CD4-positive, alpha-beta T cell treated with Interleukin-12 subunit alpha and Interleukin-12 subunit beta, for 1 hour (primary cell): ENCODE results near the gene PLD6.
A peak's percentile ranks its signal among the peaks of the same experiment; 100 is the strongest.
"Not testable (repeated sequence)": the region's sequence is repeated elsewhere in the genome, so short reads cannot be mapped to it uniquely, and the experiment has no call there.

ENCODE experiments used
- DNase-seq: peaks from one replicate; pipeline ENCODE4 v3.0.0-alpha.2; 2020

The PLD6 gene, protein sequence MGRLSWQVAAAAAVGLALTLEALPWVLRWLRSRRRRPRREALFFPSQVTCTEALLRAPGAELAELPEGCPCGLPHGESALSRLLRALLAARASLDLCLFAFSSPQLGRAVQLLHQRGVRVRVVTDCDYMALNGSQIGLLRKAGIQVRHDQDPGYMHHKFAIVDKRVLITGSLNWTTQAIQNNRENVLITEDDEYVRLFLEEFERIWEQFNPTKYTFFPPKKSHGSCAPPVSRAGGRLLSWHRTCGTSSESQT

DNA sequence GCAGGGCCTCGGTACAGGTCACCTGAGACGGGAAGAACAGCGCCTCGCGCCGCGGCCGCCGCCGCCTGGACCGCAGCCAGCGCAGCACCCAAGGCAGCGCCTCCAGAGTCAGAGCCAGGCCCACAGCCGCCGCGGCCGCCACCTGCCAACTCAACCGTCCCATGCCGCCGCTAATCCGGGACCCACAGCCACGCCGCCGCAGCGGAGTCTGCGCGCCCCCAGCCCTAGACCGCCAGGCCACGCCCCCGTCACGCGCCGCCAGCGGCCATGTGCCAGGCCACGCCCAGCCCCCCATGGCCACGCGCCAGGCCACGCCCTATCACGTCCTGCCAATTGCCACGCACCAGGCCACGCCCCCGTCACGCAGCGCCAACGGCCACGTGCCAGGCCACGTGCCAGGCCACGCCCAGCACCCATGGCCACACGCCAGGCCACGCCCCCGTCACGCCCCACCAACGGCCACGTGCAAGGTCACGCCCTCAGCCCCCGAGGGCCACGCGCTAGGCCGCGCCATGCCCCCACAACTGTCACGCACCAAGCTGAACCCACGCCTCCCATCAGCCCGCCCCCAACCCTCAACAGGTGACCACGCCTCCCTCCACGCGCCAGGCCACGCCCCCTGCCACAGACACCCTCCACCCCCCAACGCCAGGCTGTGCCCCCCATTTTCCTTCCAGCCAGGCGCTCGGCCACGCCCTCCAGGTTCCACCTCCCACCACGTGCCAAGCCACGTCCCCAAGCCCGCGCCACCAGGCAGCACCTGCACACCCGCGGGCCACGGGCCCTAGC is at the start of gene PLD6:
TSS of gene PLD6 (minus strand) at position 210 of the 789 bp plus-strand sequence. CDS start at position 163, 47 bp downstream.
- DNase-seq: peak; percentile 93

DNA sequence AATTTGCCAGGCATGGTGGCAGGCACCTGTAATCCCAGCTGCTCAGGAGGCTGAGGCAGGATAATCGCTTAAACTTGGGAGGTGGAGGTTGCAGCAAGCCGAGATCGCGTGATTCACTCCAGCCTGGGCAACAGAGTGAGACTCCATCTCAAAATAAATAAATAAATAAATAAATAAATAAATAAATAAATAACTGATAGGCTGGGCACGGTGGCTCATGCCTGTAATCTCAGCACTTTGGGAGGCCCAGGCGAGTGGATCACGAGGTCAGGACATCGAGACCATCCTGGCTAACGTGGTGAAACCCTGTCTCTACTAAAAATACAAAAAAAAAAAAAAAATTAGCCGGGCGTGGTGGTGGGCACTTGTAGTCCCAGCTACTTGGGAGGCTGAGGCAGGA is 49.6 kb upstream of the PLD6 start:
- DNase-seq: not testable (repeated sequence)

DNA sequence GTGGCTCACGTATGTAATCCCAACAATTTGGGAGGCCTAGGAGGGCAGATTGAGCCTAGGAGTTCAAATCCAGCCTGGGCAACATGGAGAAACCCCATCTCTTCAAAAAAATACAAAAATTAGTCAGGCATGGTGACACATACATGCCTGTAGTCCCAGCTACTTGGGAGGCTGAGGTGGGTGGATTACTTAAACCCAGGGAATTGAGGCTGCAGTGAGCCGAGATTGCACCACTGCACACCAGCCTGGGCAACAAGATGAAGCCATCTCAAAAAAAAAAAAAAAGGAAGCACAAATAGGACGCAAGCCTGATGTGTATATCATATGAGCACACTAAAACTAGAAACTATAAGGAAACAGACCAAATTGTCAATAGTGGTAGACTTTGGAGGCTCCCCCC is 47.9 kb upstream of the PLD6 start:
- no peak for DNase-seq

DNA sequence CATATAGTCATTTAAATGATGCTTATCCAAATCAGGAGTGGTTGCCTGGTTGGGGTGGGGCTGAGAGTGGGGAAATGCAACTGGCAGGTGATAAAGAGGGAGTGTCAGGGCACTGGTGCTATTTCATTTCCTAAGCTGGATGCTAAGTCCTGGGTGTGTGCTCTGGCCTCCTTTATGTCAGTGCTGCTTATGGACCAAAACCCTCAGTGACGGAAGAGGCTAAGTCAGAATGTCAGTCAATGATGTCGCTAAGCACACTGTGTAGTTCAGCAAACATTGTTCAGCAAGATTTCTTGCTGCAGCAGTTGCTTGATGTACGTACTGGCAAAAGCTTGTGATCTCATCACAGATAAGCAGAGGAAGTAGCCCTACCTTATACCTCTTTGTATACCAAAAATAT is 47.3 kb upstream of the PLD6 start:
- no peak for DNase-seq

DNA sequence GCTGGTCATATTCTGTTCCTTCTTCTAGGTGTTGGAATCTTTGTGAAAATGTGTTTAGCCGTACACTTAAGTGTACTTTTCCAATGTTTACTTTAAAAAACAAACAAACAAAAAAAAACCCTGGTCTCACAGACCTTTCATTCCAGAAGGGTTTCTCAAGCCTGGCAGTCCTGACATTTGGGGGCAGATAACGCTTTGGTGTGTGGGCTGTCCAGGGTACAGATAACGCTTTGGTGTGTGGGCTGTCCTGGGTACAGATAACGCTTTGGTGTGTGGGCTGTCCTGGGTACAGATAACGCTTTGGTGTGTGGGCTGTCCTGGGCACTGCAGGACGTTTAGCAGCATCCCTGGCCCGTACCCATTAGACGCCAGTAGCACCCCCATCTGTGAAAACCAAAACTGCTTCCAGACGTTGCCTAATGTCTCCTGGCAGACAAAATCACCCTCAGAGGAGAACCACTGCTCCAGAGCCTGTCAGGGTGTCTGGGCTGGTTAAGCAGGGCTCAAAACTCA is 46.1 kb upstream of the PLD6 start:
- no peak for DNase-seq

DNA sequence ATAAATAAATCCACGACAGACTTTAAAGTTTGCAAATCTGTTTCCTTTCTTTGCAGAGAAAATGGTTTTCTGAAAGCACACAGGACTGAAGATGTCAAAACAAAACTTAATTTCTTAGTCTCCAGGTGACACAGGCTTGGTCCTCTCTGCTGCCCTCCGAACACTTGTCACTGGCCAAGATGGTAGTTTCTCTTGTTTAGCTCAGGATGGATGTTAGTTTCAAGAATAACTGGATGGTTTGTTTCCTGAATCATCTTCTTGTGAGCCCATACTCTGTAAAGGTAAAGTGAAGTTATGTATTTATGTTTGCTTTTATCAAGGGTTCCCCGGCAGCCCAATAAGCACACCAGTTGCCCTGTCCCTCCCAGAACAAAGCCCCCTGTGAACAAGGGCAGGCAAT is 40.7 kb upstream of the PLD6 start:
- DNase-seq: no peak

DNA sequence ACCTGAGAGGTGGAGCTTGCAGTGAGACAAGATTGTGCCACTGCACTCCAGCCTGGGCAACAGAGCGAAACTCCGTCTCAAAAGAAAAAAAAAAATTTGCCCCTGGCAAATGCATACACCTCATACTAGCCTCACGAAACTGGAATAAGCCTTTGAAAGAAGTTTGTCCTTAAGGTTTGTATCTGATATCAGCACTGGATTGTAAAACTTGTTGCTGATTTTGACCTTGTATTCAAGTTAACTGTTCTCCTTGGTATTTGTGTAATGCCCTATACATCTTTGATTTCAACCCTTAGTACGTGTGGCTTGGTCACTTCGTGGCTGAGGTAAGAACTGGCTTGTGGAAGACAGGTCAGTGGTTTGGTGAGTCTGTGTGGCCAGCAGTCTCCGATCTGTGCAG is 37.0 kb upstream of the PLD6 start:
- no peak for DNase-seq

DNA sequence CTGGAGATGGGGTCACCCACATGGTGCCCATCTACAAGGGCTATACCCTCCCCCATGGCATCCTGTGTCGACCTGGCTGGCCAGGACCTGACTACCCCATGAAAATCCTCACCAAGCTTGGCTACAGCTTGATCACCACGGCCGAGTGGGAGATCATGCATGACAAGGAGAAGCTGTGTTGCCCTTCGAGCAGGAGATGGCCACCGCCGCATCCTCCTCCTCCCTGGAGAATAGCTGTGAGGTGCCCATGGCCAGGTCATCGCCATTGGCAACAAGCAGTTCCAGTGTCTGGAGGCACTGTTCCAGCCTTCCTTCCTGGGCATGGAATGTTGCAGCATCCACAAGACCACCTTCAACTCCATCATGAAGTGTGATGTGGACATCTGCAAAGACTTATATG is 36.1 kb upstream of the PLD6 start:
- no peak for DNase-seq

DNA sequence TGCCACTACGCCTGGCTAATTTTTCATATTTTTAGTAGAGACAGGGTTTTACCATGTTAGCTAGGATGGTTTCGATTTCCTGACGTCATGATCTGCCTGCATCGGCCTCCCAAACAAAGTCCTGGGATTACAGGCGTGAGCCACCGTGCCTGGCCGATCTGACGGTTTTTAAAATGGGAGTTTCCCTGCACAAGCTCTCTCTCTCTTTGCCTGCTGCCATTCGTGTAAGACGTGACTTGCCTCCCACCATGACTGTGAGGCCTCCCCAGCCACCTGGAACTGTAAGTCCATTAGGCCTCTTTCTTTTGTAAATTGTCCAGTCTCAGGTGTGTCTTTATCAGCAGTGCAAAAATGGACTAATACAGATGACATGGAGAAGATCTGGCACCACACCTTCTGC is 35.5 kb upstream of the PLD6 start:
- no peak for DNase-seq

DNA sequence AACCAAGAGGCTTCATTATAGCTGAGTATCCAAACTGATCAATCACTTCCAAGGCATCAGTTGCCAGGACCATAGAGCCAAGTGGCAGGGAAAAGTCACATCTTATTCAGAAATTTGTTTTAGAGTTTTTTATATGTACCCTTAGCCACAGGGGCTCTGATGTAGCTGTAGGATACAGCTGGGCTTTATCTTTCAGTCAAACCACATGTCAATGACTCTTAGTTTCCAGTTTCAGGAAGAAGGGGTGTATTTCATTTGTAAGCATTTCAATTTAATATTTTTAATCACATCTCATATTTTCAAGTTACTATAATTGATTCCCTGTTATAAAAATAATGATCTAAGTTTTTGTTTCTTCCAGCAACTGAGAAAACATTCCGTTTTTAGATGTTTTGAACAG is 33.7 kb upstream of the PLD6 start:
- no peak for DNase-seq

DNA sequence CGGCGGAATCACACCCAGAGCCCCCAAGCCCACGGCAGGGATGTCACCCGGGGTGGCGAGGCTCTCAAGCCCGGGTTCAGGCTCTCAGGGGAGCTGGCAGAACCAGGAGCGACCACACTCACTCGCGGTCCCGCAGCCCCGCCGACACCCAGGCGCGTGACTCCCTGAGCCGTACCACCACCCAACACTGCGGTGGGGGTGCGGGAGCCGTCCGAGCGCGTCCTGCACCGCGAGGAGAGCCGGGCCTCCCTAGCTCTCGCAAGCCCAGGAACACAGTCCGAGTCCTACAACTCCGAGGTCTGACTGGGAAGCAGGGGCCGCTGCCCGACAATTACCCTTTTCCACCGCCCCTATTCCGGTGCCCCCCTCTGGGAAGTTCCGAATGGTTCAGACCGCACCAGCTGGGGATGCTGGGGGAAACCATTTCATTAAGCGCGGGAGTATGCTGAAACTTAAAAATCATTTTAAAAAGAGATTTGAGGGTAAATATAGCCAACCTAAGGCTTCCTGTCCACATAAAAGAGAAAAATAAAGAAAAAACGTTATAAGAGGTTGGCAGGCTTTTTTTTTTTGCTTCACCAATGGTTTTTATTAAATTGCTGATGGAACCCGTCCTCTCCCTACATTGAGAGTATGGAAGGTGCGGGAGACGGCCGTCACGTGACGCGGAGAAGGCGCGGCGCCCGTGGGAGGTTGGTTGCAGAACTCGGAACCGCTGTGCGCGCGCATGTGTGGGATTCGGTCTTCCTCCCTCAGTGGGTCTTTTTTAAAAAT is 31.1 kb upstream of the PLD6 start, which contains the start of gene FLCN:
TSS of gene FLCN (minus strand) at position 143 of the 774 bp plus-strand sequence. CDS start 9,031 bp downstream, outside the sequence.
- peak; percentile 90 for DNase-seq

DNA sequence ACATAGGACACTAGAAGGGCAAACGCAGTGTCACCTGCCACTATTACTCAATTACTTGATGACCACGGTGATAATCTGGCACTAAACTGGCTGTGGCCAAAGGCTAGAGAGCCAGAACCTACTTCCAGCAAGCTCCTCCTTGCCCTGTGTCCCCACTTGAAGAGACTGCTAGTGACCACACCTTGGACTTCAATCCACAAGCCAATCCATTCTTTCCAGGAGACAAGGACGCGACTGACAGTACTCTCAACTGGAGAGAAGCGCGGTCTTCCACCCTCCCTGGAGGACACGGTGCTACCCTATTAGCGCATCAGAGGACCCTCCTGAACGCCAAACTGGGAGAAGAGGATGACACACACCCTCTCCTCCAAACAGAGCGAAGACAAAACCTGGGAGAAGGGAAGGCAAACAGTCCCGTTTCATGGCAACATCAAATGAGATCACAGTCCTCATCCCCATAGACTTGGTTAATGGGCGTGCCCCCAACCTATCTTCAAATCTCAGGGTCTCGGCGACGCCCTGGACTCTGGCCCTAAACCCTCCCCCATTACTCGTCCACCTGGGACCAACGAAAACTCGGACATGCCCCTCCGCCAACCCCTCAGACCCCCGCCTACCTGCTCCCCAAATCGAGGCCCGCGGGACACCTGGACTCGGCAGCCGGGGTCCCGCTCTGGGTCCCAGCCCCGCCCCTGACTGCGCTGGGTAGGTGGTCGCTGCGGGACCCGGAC is 30.3 kb upstream of the PLD6 start:
- peak; percentile 2 for DNase-seq

DNA sequence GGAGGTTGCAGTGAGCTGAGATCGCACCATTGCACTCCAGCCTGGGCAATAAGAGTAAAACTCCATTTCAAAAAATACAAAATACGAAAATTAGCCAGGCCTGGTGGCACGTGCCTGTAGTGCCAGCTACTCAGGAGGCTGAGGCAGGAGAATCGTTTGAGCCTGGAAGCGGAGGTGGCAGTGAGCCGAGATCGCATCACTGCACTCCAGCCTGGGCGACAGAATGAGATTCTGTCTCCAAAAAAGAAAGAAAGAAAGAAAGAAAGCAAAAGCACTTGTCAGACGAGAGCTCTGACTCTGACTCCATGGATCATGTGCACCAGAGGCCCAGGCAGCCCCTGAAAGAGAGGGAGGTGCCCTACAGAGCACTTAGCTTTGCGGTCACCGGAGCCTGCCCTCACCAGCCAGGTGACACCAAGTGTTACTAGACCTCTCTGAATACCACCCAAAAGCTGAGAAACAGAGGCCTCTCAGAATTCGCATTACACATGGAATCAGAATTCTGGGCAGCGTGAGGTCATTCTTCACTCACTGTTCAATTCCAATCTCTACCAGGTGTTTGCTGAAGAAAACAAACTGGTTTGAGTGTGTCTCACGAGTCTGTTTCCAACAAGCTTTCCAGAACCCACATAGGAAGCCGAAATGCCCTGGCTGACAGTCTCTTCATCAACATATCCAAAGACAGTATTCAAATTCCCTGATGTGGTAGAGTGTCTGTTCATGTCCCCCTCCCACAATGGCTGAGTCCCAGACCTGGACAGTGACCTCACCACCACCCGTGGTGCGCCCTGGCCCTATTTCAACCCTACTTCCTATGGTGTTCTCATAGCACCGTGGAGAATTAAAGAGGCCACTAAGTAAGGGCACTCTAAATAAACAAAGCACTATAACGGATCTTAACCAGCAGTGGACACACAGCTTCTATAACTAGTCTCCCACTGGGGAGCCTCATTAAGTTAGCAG is 29.4 kb upstream of the PLD6 start:
- no peak for DNase-seq

DNA sequence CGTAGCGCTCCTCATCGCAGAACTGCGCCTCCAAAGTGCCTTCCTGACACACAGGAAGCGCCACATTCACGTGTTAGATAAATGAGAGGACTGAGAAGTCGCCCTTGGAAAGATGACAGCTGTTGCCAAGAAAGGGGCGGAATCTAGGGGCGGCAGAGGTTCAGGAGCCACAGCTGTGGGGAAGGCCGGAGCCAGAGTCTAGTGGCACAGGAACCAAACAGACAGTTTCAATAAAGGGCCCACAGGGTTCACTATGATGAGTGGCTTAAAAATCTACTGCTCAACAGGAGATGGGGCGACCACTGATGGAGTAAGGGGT is 26.1 kb upstream of the PLD6 start:
- no peak for DNase-seq

DNA sequence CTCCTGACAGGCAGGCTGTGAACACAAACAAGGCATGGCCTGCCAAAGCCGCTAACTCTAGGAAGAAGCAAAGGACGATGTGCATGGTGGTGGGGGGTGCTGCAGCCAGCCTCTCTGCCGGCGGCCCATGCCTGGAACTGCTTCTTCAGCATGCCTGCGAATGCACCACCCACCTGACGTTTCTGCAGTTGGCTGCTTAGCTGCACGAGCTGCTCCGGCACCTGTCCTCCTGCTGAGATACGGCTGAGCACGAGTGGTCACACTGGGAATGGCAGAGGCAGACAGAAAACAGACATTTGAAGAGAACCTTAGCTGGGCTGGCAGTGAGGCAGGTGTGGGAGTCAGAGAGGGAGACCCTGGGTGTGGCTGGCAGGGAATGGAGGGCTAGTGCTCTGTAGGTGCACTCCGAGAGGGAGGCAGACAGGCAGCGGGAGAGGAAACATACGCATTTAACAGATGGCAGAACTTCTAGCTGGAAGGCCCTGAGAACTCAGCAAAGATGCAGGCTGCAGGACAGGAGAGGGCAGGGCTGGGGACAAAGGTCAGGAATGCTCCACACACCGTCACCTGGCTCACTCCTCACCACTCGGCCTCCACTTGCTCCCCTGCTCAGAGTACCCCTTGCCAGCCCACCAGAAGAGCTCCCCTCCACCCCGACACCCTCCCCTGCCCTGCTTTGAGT is 25.6 kb upstream of the PLD6 start:
- no peak for DNase-seq

DNA sequence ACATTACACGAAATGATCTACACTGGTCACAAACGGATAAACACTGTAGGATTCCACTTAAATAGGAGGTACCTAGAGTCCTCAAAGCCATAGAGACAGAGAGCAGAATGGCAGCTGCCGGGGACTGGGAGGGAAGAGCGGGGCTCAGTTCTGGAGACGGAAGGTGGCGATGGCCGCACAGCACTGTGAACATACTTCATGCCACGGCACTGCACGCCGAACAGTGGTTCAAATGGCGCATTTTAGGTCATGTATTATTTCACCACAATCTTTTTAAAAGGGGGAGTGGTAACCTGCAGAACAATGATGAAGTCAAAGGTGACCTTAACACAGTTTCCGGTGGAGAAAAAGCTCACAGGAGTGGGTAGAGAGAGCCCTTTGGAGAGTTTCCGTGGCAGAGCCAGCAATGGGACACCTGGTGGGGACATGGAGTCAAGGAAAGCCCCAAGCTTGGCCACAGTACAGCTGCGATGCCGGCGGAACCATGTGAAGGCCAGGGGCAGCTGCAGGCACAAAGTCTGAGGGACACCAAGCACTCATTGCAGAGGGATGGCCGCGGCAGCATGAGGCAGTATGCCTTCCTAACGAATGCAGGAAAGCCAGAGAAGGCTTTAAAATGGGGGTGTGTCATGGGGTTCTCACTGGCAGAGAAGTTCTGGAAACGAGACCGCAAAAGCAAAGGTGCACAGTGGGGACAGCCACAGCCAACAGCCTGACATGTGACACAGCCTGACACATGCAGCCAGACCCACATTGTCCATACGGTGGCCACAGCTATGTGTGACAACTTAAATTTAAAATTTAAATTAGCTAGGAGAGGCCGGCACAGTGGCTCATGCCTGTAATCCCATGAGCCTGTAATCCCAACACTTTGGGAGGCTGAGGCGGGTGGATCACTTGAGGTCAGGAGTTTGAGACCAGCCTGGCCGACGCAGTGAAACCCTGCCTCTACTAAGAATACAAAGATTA is 23.6 kb upstream of the PLD6 start:
- DNase-seq: no peak

DNA sequence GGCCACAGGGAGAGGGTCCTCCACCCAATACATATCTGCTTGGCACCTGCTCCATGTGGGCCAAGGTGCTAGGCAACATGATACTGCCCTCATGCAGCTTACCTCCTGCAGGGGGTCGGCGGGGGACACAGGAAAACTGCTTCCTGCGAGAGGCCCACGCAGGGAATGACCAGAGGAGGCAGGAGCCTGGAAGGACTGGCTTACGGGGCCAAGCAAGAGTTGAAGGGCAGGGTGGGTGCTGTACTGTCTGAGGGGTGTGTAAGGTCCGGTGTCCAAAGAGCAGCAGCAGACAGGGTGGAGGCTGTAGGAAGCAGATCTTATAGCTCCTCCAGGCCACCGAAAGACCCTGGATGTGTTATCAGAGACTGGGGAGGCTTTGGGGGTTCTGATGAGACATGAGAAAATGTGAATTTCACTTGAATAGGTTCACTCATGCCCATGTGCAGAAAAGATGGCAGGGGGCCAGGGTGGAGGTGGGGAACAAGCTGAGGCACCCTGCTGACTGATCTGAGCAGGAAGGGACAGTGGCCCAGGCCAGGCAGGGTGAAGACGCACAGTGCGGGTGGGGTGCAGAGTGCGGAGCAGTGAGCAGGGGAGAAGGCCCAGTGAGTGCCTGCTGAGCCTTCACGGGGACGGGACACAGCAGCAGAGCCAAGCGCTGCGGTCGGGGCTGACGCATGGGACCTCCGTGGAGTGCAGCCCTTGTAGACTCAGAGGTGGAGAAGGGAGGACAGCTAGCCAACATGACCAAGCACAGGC is 22.6 kb upstream of the PLD6 start:
- no peak for DNase-seq

DNA sequence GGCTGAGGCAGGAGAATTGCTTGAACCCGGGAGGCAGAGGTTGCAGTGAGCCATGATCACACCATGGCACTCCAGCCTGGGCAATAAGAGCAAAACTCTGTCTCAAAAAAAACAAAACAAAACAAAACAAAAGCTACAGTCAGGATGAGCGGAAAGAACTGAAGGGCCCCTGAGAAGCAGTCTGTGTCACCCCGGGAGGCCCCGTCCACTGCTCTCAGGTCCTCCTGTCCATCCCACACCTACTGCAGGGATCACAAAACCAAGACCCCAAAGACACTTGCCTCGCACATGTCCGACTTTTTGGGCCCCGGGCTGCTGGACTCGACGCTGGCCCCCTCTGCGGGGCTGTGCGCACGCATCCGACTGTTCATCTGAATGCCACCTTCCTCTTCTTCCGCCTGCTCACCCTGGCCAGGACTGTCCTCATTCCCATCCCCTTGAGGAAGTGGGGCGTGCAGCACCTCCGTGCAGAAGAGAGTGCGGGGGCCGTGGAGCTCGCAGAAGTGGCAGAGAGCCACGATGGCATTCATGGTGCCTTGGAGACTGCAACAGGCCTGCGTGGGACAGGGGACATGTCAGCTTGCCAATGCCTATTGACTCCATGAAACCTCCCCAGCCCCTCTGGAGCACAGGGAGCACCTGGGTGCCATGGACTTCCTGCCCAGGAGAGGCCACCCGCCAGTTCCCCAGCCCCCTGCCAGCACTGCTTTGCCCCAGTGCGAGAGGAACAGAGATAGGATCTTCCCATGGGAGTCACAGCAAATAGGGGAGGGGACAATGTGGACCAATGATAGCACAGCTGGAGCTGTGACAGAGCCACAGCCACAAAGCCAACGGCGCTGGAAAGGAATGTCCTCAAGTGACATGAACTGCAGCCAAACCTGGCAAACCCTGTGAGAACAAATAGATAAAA is 21.7 kb upstream of the PLD6 start:
- no peak for DNase-seq
